Colonic mucosa (tissue), 4 donors: ENCODE measurements around the gene FAM216B. TPM values are rescaled to one million over a fixed set of nuclear protein-coding genes. Genes with fewer than 3 reads are reported as not detected.
"Not testable (repeated sequence)": the region's sequence is repeated elsewhere in the genome, so short reads cannot be mapped to it uniquely, and the experiment has no call there.

Source experiments
- DNase-seq: peaks from one replicate; pipeline ENCODE4 v3.0.0-alpha.2; 2020
- H3K27ac ChIP-seq: fragments of 200-600 bp; one replicate; pipeline ENCODE4 v1.8.0; 2021
- H3K27me3 ChIP-seq: fragments of 200-600 bp; one replicate; pipeline ENCODE4 v1.8.0; 2021
- H3K36me3 ChIP-seq: fragments of 200-600 bp; one replicate; pipeline ENCODE4 v1.8.0; 2021
- H3K4me1 ChIP-seq: fragments of 200-600 bp; one replicate; pipeline ENCODE4 v1.8.0; 2021; ENCODE audit warnings: mild to moderate bottlenecking
- H3K4me3 ChIP-seq: fragments of 200-600 bp; one replicate; pipeline ENCODE4 v1.8.0; 2021
- H3K9ac ChIP-seq, 2 donors: one replicate each; pipeline ENCODE4 v1.7.0; 2013; ENCODE audit warnings: control low read depth in 2 of 2, low read depth in 2 of 2, low read length in 2 of 2
- H3K9me3 ChIP-seq: fragments of 200-600 bp; one replicate; pipeline ENCODE4 v1.8.0; 2021
- CTCF ChIP-seq: fragments of 200-600 bp; IDR thresholded peaks from one replicate; pipeline ENCODE4 v1.8.0; 2022; ENCODE audit warnings: antibody characterized with exemption, mild to moderate bottlenecking
- intact Hi-C: fragments of 100-400 bp; cut with DNase I; formaldehyde crosslinking; loops from one replicate; pipeline ENCODE4 v1.14.1; 2022
- total RNA-seq, 2 donors: library from RNA; stranded (reverse); fragmentation: NEBNext Ultra II Directional in 1 of 2; extraction: Animal tissue kit (Norgen Biotek cat#: 25700) in 1 of 2; gene quantifications; one replicate each; pipeline ENCODE4 v1.2.1, GENCODE V29; 2021
- donor health status: healthy.
- donor health status: DM: no; HTN: no; CAD: no.
- donor health status: DM: no; HTN: no; CAD: no.

Gene FAM216B
- total RNA-seq, 2 donors from 2014 or later = 0.08 TPM; not detected in 1

- H3K9ac ChIP-seq = no peak overlapping the region
- intact Hi-C loops = no loop called here
- no peak for TF ChIP-seq CTCF
- H3K36me3 ChIP-seq = no peaks in the 10 kb centered on the region
- no peaks in the 10 kb centered on the region for H3K27me3 ChIP-seq
- H3K27ac ChIP-seq = no peak overlapping the region
- no peak overlapping the region for H3K4me3 ChIP-seq
- no peak for DNase-seq
- H3K4me1 ChIP-seq = no peaks in the 10 kb centered on the region
- H3K9me3 ChIP-seq = no peaks in the 10 kb centered on the region
These were observed 20.4 kb upstream of the FAM216B start for GRCh38 chr13:42760951-42761350.

DNA sequence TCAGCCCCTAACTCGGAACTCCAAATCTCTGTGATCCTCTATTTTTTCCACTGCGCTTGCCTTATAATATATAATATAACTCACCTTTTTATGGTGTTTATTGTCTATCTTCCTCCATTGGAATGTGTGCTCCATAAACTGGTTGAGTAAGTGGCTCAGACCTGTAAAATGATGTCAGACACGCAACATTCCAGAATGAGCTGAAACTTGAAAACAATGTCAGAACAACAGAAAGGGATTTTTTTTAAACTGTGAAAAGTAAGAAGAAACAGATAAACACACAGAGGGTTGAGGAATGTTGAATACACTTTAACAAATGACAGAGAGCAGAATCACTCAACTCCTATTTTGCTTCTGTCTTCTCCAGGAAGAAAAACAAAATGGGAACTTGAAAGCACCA is 19.1 kb upstream of the FAM216B start:
- Histone ChIP-seq H3K9ac (no peak overlapping the region), H3K36me3 (no peaks in the 10 kb centered on the region), H3K27ac (no peak overlapping the region), H3K4me1 (no peaks in the 10 kb centered on the region), H3K4me3 (no peak overlapping the region), H3K9me3 (no peaks in the 10 kb centered on the region), H3K27me3 (no peaks in the 10 kb centered on the region)
- no peak for TF ChIP-seq CTCF
- intact Hi-C loops = no loop called here
- no peak for DNase-seq

DNA sequence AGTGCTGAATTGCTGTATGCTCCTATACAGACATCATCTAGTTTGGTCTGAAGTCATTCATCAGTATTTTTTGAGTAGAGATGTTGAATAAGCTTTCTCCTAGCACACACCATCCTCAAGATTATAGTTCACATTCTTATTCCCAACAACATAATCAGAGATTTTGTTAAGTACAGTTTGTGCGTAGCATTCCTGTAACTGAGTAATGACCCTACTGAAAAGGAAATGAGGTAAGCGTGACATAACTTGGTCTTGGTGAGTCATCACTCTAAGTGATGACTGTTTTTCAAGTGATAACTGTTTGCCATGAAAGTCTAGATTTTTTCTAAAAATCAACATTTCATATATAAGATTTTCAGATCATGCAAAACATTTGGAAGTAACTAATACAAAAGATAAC is 18.5 kb upstream of the FAM216B start:
- Histone ChIP-seq H3K27ac (no peak overlapping the region), H3K4me1 (no peaks in the 10 kb centered on the region), H3K4me3 (no peak overlapping the region), H3K9ac (no peak overlapping the region), H3K36me3 (no peaks in the 10 kb centered on the region), H3K9me3 (no peaks in the 10 kb centered on the region), H3K27me3 (no peaks in the 10 kb centered on the region)
- no peak for TF ChIP-seq CTCF
- intact Hi-C loops = no loop called here
- no peak for DNase-seq

DNA sequence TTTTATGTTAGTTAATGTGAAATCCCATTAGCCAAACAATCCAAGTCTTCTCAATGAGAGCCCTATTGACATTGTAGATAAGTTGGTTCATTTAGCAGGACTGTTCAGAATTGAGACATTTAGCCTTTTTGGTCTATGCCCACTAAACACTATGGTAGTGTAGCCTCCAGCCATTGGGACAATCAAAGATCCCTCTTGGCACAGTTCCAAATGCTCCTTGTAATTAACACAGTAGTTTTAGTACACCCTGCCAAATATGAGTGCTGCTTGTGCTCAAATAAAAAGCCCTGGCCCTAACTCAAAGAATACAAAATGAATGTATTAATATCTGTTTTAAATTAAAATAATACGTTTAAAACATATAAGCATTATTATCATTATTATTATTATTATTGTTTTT is 15.4 kb upstream of the FAM216B start:
- Histone ChIP-seq H3K4me1 (no peaks in the 10 kb centered on the region), H3K4me3 (no peak overlapping the region), H3K27me3 (no peaks in the 10 kb centered on the region), H3K27ac (no peak overlapping the region), H3K36me3 (no peaks in the 10 kb centered on the region), H3K9ac (no peak overlapping the region), H3K9me3 (no peaks in the 10 kb centered on the region)
- intact Hi-C loops = no loop called here
- no peak for DNase-seq
- no peak for TF ChIP-seq CTCF

DNA sequence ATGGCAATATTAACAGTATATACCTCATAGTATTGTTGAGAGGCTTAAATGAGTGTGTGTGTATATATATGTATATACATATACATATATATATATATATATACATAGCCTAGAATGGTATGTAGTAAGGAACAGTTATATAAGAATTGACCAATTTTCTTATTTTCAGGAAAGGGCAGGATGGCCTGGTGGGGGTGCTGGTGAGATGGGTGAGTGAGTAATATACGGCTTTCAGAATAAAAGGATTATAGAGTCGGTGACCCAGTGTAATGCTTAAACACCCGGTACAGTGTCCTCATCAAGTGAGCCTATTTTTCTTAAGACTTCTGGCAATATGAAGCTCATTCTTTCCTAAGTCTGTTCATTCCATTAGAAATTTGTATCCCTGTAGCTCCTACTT is 11.7 kb upstream of the FAM216B start:
- no peak for DNase-seq
- H3K9me3 ChIP-seq = no peaks in the 10 kb centered on the region
- H3K27me3 ChIP-seq = no peaks in the 10 kb centered on the region
- TF ChIP-seq CTCF = no peak
- H3K9ac ChIP-seq = no peak overlapping the region
- H3K4me3 ChIP-seq = no peak overlapping the region
- H3K4me1 ChIP-seq = no peaks in the 10 kb centered on the region
- no peaks in the 10 kb centered on the region for H3K36me3 ChIP-seq
- intact Hi-C loops = no loop called here
- no peak overlapping the region for H3K27ac ChIP-seq

GRCh38 chr13:42776558-42776957 is 4.8 kb upstream of the FAM216B start:
- H3K4me3 ChIP-seq, H3K4me1 ChIP-seq, DNase-seq, H3K27me3 ChIP-seq, H3K36me3 ChIP-seq, H3K9ac ChIP-seq, H3K9me3 ChIP-seq, intact Hi-C loops, H3K27ac ChIP-seq: not testable (repeated sequence)
